Measurements from ENCODE around the gene GAB3. TPM values are rescaled to one million over a fixed set of nuclear protein-coding genes. Genes with fewer than 3 reads are reported as not detected.

The GAB3 gene
- total RNA-seq, 1 experiment from 2014 or later: 0.17 TPM

DNA sequence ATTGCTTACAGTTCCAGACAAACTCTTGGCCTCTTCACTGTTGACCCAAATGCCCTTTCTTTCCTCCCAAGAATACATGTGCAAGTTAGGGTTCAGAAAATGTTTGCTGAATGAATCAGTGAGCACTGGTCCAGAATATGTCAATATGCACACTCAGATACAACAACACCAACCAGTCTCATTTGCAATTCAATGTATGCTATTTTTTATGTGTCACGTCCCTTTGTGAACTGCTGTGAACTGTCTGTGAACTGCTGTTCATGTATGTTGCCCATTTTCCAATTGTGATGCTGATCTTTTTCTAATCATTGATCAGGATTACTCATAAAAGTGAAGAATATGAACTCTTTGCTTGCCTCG lies 17.8 kb downstream of the GAB3 start:
- H3K27me3 ChIP-seq (ENCODE audit: insufficient read depth, low read depth): no peaks in the 10 kb centered on the region
- BruUV-seq (replicated peaks): no TSS peak
- peak overlapping the region; percentile 68 for H3K4me2 ChIP-seq
- no peak overlapping the region for H3K27ac ChIP-seq
- no peak overlapping the region; the same call in 1 of the 2 replicates for H3K4me3 ChIP-seq
- ChIA-PET CTCF (no interaction called here), POLR2A (ENCODE audit: unreplicated experiment) (no interaction called here)
- no peaks in the 10 kb centered on the region for H3K9me3 ChIP-seq (ENCODE audit: insufficient read depth, low read depth)
- no peaks in the 10 kb centered on the region for H3K36me3 ChIP-seq (ENCODE audit: low read depth)
- H3K4me1 ChIP-seq (replicated peaks; ENCODE audit: insufficient read depth): peaks cover 30% of the 10 kb centered on the region
- no peaks in the 10 kb centered on the region for H3K9me2 ChIP-seq (ENCODE audit: insufficient read depth)
- H4K20me1 ChIP-seq (ENCODE audit: insufficient read depth): no peaks in the 10 kb centered on the region
- DNase-seq: no peak
- no peak for TF ChIP-seq EZH2 (IDR thresholded peaks at IDR 0.05; ENCODE audit: low read depth)
- TF ChIP-seq, protein P1, sequence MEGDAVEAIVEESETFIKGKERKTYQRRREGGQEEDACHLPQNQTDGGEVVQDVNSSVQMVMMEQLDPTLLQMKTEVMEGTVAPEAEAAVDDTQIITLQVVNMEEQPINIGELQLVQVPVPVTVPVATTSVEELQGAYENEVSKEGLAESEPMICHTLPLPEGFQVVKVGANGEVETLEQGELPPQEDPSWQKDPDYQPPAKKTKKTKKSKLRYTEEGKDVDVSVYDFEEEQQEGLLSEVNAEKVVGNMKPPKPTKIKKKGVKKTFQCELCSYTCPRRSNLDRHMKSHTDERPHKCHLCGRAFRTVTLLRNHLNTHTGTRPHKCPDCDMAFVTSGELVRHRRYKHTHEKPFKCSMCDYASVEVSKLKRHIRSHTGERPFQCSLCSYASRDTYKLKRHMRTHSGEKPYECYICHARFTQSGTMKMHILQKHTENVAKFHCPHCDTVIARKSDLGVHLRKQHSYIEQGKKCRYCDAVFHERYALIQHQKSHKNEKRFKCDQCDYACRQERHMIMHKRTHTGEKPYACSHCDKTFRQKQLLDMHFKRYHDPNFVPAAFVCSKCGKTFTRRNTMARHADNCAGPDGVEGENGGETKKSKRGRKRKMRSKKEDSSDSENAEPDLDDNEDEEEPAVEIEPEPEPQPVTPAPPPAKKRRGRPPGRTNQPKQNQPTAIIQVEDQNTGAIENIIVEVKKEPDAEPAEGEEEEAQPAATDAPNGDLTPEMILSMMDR (conservative IDR thresholded peaks at IDR 0.05): no peak
- peaks cover 6% of the 10 kb centered on the region; the same call in 1 of the 2 replicates for H3F3A ChIP-seq (ENCODE audit: insufficient read depth, low read depth)
- H3K79me2 ChIP-seq (ENCODE audit: low read depth): no peaks in the 10 kb centered on the region
- no peak overlapping the region for H2AFZ ChIP-seq
- intact Hi-C loops (cut with micrococcal nuclease; ENCODE audit: unreplicated experiment): no loop called here

DNA sequence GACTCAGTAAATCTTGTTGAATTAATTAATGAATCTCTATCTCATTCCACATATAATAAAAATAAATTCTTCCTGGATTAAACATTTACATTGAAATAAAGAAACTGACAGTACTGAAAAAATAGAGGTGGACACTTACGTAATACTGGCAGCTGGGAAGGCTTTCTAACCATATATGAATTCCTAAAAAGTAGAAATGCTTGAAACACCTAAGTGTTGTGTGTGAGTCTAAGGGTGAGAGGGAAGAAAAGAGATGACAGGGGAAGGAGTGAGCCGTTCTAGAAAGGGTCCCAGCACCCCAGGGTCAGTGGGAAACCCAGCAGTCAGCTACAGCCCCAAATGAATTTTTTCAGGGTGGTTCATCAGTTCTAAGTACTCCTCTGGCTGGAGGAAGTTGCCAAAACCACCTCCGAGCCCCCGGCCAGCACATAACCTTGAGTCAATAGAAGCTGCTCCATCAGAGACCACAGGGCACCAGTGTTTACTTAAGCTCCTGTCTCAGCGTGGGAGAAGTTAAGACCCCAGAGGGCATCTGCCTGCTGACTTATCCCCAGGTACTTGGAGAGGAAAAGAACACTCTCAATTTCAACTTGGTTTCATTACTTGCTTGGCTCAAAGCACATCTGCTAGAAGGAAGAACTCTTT lies 18.3 kb downstream of the GAB3 start:
- CTCF ChIA-PET: no interaction called here
- Histone ChIP-seq H3K9me3 (ENCODE audit: insufficient read depth, low read depth) (no peaks in the 10 kb centered on the region), H3K79me2 (ENCODE audit: low read depth) (no peaks in the 10 kb centered on the region), H3K9me2 (ENCODE audit: insufficient read depth) (no peaks in the 10 kb centered on the region), H3K4me2 (peak overlapping the region; percentile 68), H3K27me3 (ENCODE audit: insufficient read depth, low read depth) (no peaks in the 10 kb centered on the region), H3F3A (ENCODE audit: insufficient read depth, low read depth) (peaks cover 6% of the 10 kb centered on the region; the same call in 1 of the 2 replicates), H2AFZ (no peak overlapping the region), H3K27ac (no peak overlapping the region), H4K20me1 (ENCODE audit: insufficient read depth) (no peaks in the 10 kb centered on the region), H3K4me1 (replicated peaks; ENCODE audit: insufficient read depth) (peaks cover 30% of the 10 kb centered on the region), H3K36me3 (ENCODE audit: low read depth) (no peaks in the 10 kb centered on the region), H3K4me3 (no peak overlapping the region; the same call in 1 of the 2 replicates)
- DNase-seq: peak in 1 of 2 experiments; percentile 78
- intact Hi-C loops (cut with micrococcal nuclease; ENCODE audit: unreplicated experiment): no loop called here
- TF ChIP-seq EZH2 (IDR thresholded peaks at IDR 0.05; ENCODE audit: low read depth): no peak
- TF ChIP-seq, protein P1 (conservative IDR thresholded peaks at IDR 0.05): no peak
- POLR2A ChIA-PET (ENCODE audit: unreplicated experiment): no interaction called here
- no TSS peak for BruUV-seq (replicated peaks)

DNA sequence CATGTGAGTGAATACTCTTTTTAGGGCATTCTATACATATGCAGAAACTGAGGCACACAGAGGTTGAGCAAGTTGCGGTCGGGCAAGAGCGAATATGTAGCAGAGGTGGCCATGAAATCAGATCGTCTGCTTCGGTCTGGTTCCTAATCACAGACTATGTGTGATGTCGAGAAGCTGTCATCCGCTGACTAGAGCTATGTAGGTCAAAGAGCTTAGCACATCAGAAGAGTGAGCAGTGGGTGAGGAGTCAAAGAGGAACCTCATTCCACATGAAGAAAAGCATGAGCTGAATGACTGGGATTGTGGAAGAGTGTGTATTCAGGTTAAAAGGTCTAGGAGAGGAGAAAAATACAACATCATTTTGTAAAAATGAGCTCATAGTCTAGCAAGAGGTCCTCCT lies 19.0 kb downstream of the GAB3 start:
- no peaks in the 10 kb centered on the region for H3K36me3 ChIP-seq (ENCODE audit: low read depth)
- H3K9me2 ChIP-seq (ENCODE audit: insufficient read depth): no peaks in the 10 kb centered on the region
- no peak overlapping the region for H3K4me3 ChIP-seq
- no peak overlapping the region for H2AFZ ChIP-seq
- no TSS peak for BruUV-seq (replicated peaks)
- DNase-seq: no peak
- CTCF ChIA-PET: no interaction called here
- POLR2A ChIA-PET (ENCODE audit: unreplicated experiment): no interaction called here
- H3K79me2 ChIP-seq (ENCODE audit: low read depth): no peaks in the 10 kb centered on the region
- H4K20me1 ChIP-seq (ENCODE audit: insufficient read depth): no peaks in the 10 kb centered on the region
- intact Hi-C loops (cut with micrococcal nuclease; ENCODE audit: unreplicated experiment): no loop called here
- H3K27ac ChIP-seq: no peak overlapping the region
- no peaks in the 10 kb centered on the region for H3K27me3 ChIP-seq (ENCODE audit: insufficient read depth, low read depth)
- H3K4me1 ChIP-seq (replicated peaks; ENCODE audit: insufficient read depth): peaks cover 30% of the 10 kb centered on the region
- peak overlapping the region; percentile 68 for H3K4me2 ChIP-seq
- peaks cover 6% of the 10 kb centered on the region; the same call in 1 of the 2 replicates for H3F3A ChIP-seq (ENCODE audit: insufficient read depth, low read depth)
- no peak for TF ChIP-seq EZH2 (IDR thresholded peaks at IDR 0.05; ENCODE audit: low read depth)
- TF ChIP-seq, protein P1 (conservative IDR thresholded peaks at IDR 0.05): no peak
- no peaks in the 10 kb centered on the region for H3K9me3 ChIP-seq (ENCODE audit: insufficient read depth, low read depth)

Data from PC-9 (cell line).